Globus pallidus (tissue), 1 donor: ENCODE data around the gene XRCC5.

Source experiments
- DNase-seq: peaks from one replicate; pipeline ENCODE4 v3.0.0-alpha.2; 2015; ENCODE audit warnings: low spot score

XRCC5 gene

GRCh38 chr2:216233281-216233995, 124.3 kb downstream of the XRCC5 start:
- DNase-seq: no peak

GRCh38 chr2:216234106-216234505, 125.0 kb downstream of the XRCC5 start:
- no peak for DNase-seq

- DNase-seq: no peak
Observed at GRCh38 chr2:216235462-216235861, 126.3 kb downstream of the XRCC5 start.

- no peak for DNase-seq
Observed at GRCh38 chr2:216235896-216236295, 126.7 kb downstream of the XRCC5 start.

- no peak for DNase-seq
Observed at GRCh38 chr2:216236486-216236885, 127.3 kb downstream of the XRCC5 start.

- no peak for DNase-seq
Observed at GRCh38 chr2:216242365-216242764, 133.2 kb downstream of the XRCC5 start.

GRCh38 chr2:216243026-216243425, 133.9 kb downstream of the XRCC5 start:
- no peak for DNase-seq

- DNase-seq: no peak
Observed at GRCh38 chr2:216245391-216245975, 136.3 kb downstream of the XRCC5 start.

GRCh38 chr2:216246766-216247165, 137.6 kb downstream of the XRCC5 start:
- no peak for DNase-seq
